OCI-LY7 (cell line): Measurements from ENCODE around the gene ZBTB9. TPM values are rescaled to one million over a fixed set of nuclear protein-coding genes. Genes with fewer than 3 reads are reported as not detected.
"Not testable (repeated sequence)": the region's sequence is repeated elsewhere in the genome, so short reads cannot be mapped to it uniquely, and the experiment has no call there.

Experiments
- BruUV-seq: library from RNA; stranded (reverse); fragments of 400-500 nt; replicated peaks from 2 replicates; lab custom pipeline; 2021; lab: Mats Ljungman, UMichigan
- CTCF ChIA-PET: fragments of 300-600 bp; sonication (Branson Sonifier 250); formaldehyde crosslinking; loops from one replicate; lab custom pipeline; 2022; ENCODE audit warnings: antibody characterized with exemption; ENCODE audit not compliant: unreplicated experiment; lab: Charles Lee
- POLR2A ChIA-PET: fragments of 300-600 bp; sonication (Branson Sonifier 250); formaldehyde crosslinking; loops from one replicate; lab custom pipeline; 2022; ENCODE audit warnings: antibody characterized with exemption; lab: Charles Lee
- DNase-seq: peaks from one replicate; pipeline ENCODE4 v3.0.0-alpha.2; 2015; ENCODE audit warnings: low spot score
- H2AFZ ChIP-seq: fragments of 200-600 bp; sonication (generic), shearing (Covaris generic); 2 replicates; pipeline ENCODE4 v1.6.1; 2014; ENCODE audit warnings: mild to moderate bottlenecking, antibody characterized with exemption, low read length, moderate library complexity
- H3K27ac ChIP-seq: fragments of 200-600 bp; sonication (generic); 2 replicates; pipeline ENCODE4 v1.5.1; 2014; ENCODE audit warnings: mixed run types, low read depth, mild to moderate bottlenecking, moderate library complexity, low read length, inconsistent platforms; ENCODE audit not compliant: poor library complexity, severe bottlenecking
- H3K36me3 ChIP-seq: fragments of 200-600 bp; sonication (generic); 2 replicates; pipeline ENCODE4 v1.6.1; 2014; ENCODE audit warnings: mild to moderate bottlenecking, antibody characterized with exemption, low read length, moderate library complexity, mixed read lengths; ENCODE audit not compliant: insufficient read depth
- H3K4me1 ChIP-seq: fragments of 200-600 bp; sonication (generic); 2 replicates; pipeline ENCODE4 v1.5.1; 2014; ENCODE audit warnings: mild to moderate bottlenecking, low read length; ENCODE audit not compliant: insufficient read depth, poor library complexity, severe bottlenecking
- H3K4me2 ChIP-seq: fragments of 200-600 bp; sonication (generic); 2 replicates; pipeline ENCODE4 v1.6.1; 2014; ENCODE audit warnings: mild to moderate bottlenecking, low read length
- H3K4me3 ChIP-seq: fragments of 200-600 bp; sonication (generic); 2 replicates; pipeline ENCODE4 v1.5.1; 2014; ENCODE audit warnings: mild to moderate bottlenecking, low read depth, low read length; ENCODE audit not compliant: poor library complexity, severe bottlenecking
- H3K79me2 ChIP-seq: fragments of 200-600 bp; sonication (generic); 2 replicates; pipeline ENCODE4 v1.6.1; 2016; ENCODE audit warnings: low read depth, mild to moderate bottlenecking, low read length, moderate library complexity, mixed read lengths; ENCODE audit not compliant: insufficient read depth
- H3K9me2 ChIP-seq: fragments of 200-600 bp; sonication (generic); 2 replicates; pipeline ENCODE4 v1.6.1; 2016; ENCODE audit warnings: mild to moderate bottlenecking, low read length, mixed read lengths; ENCODE audit not compliant: insufficient read depth
- H3K9me3 ChIP-seq: fragments of 200-600 bp; sonication (generic); 2 replicates; pipeline ENCODE4 v1.6.1; 2014; ENCODE audit warnings: mild to moderate bottlenecking, mixed run types, low read length, mixed read lengths
- H4K20me1 ChIP-seq: fragments of 200-600 bp; sonication (generic); 2 replicates; pipeline ENCODE4 v1.6.1; 2014; ENCODE audit warnings: mild to moderate bottlenecking, antibody characterized with exemption, low read length, moderate library complexity, mixed read lengths; ENCODE audit not compliant: insufficient read depth
- CTCF ChIP-seq: fragments of 200-600 bp; sonication (generic); conservative IDR thresholded peaks from 2 replicates; pipeline ENCODE4 v1.5.1; 2014; ENCODE audit warnings: mild to moderate bottlenecking, antibody characterized with exemption, low read length, moderate library complexity, mixed read lengths
- EZH2phosphoT487 ChIP-seq: fragments of 200-600 bp; sonication (generic); IDR thresholded peaks from 2 replicates; pipeline ENCODE4 v1.6.1; 2018; ENCODE audit warnings: low read depth, borderline replicate concordance, mild to moderate bottlenecking, mixed run types, antibody characterized with exemption, low read length, moderate library complexity, mixed read lengths
- intact Hi-C: fragments of 100-400 bp; cut with micrococcal nuclease; formaldehyde crosslinking; loops from one replicate; pipeline ENCODE4 v1.10.0; 2022; ENCODE audit not compliant: unreplicated experiment
- total RNA-seq, 2 experiments: library from RNA; depleted of rRNA in 1 of 2; stranded (reverse); fragments of >200 nt in 1 of 2; shearing (Covaris generic) in 1 of 2; gene quantifications; 2 replicates each; pipeline ENCODE4 v1.2.3, GENCODE V29; 2014 to 2022

The ZBTB9 gene
- total RNA-seq, 2 experiments from 2014 or later: 6.8 to 7.7 TPM

GRCh38 chr6:33469661-33470060, 15.3 kb downstream of the ZBTB9 start:
- H2AFZ ChIP-seq: no peak overlapping the region
- no peaks in the 10 kb centered on the region for H3K36me3 ChIP-seq
- no peaks in the 10 kb centered on the region for H4K20me1 ChIP-seq
- no peaks in the 10 kb centered on the region for H3K4me1 ChIP-seq
- H3K79me2 ChIP-seq: no peaks in the 10 kb centered on the region
- TF ChIP-seq CTCF (no peak), EZH2phosphoT487 (no peak)
- POLR2A ChIA-PET: no interaction called here
- intact Hi-C loops: loop anchor here (10.0 kb wide), 1 partner anchor 65 kb away; no protein-coding TSS in a partner anchor
- CTCF ChIA-PET: no interaction called here
- DNase-seq: no peak
- no peak overlapping the region for H3K4me2 ChIP-seq
- no peaks in the 10 kb centered on the region for H3K9me2 ChIP-seq
- BruUV-seq: no TSS peak
- no peak overlapping the region for H3K27ac ChIP-seq
- no peaks in the 10 kb centered on the region for H3K9me3 ChIP-seq
- no peak overlapping the region for H3K4me3 ChIP-seq

- H3K79me2 ChIP-seq: no peaks in the 10 kb centered on the region
- no peaks in the 10 kb centered on the region for H4K20me1 ChIP-seq
- no peak overlapping the region for H3K27ac ChIP-seq
- DNase-seq: no peak
- no TSS peak for BruUV-seq
- no peak overlapping the region for H3K4me2 ChIP-seq
- H3K4me3 ChIP-seq: no peak overlapping the region
- no peak overlapping the region for H2AFZ ChIP-seq
- no peaks in the 10 kb centered on the region for H3K4me1 ChIP-seq
- TF ChIP-seq EZH2phosphoT487: no peak
- TF ChIP-seq CTCF: no peak
- no peaks in the 10 kb centered on the region for H3K9me3 ChIP-seq
- ChIA-PET POLR2A (interaction anchor here (0.9 kb wide), 1 partner anchor 69 kb away, joined by 4 read pairs; no protein-coding TSS in a partner anchor), CTCF (no interaction called here)
- intact Hi-C loops: loop anchor here (10.0 kb wide), 1 partner anchor 57 kb away; no protein-coding TSS in a partner anchor
- no peaks in the 10 kb centered on the region for H3K9me2 ChIP-seq
- H3K36me3 ChIP-seq: no peaks in the 10 kb centered on the region
Observed at GRCh38 chr6:33477864-33478263, 23.5 kb downstream of the ZBTB9 start.

- POLR2A ChIA-PET: no interaction called here
- TF ChIP-seq EZH2phosphoT487 (no peak), CTCF (no peak)
- no peaks in the 10 kb centered on the region for H3K4me1 ChIP-seq
- no TSS peak for BruUV-seq
- no peak overlapping the region for H3K4me2 ChIP-seq
- H4K20me1 ChIP-seq: no peaks in the 10 kb centered on the region
- H3K36me3 ChIP-seq: no peaks in the 10 kb centered on the region
- no peak for DNase-seq
- no peaks in the 10 kb centered on the region for H3K9me3 ChIP-seq
- H3K27ac ChIP-seq: no peak overlapping the region
- H2AFZ ChIP-seq: no peak overlapping the region
- CTCF ChIA-PET: no interaction called here
- H3K4me3 ChIP-seq: no peak overlapping the region
- no peaks in the 10 kb centered on the region for H3K9me2 ChIP-seq
- intact Hi-C loops: no loop called here
- H3K79me2 ChIP-seq: no peaks in the 10 kb centered on the region
Observed at GRCh38 chr6:33481192-33481591, 26.8 kb downstream of the ZBTB9 start.

- H4K20me1 ChIP-seq: not testable (repeated sequence)
Observed at GRCh38 chr6:33482620-33483019, 28.2 kb downstream of the ZBTB9 start.

More at GRCh38 chr6:33482620-33483019, 28.2 kb downstream of the ZBTB9 start:
- H3K27ac ChIP-seq, intact Hi-C loops, H3K4me1 ChIP-seq, H3K9me3 ChIP-seq, H3K4me3 ChIP-seq, H3K36me3 ChIP-seq, BruUV-seq, H2AFZ ChIP-seq, DNase-seq, H3K4me2 ChIP-seq, H3K79me2 ChIP-seq, CTCF ChIA-PET, POLR2A ChIA-PET, H3K9me2 ChIP-seq: not testable (repeated sequence)
